Endothelial cell of hepatic sinusoid (primary cell): ENCODE measurements around the gene PLD3.
"Not testable (repeated sequence)": the region's sequence is repeated elsewhere in the genome, so short reads cannot be mapped to it uniquely, and the experiment has no call there.

ENCODE experiments used
- in situ Hi-C: cut with HindIII; loops from 2 replicates; pipeline ENCODE4 v1.10.0; 2017; ENCODE audit warnings: low sequenced_read_pairs

Gene PLD3

GRCh38 chr19:40362160-40362559 is 13.7 kb downstream of the PLD3 start:
- in situ Hi-C loops: no loop called here

GRCh38 chr19:40363069-40363468 is 14.6 kb downstream of the PLD3 start:
- in situ Hi-C loops: no loop called here

GRCh38 chr19:40365010-40365409 is 16.5 kb downstream of the PLD3 start:
- in situ Hi-C loops: no loop called here

GRCh38 chr19:40365613-40366401 is 17.3 kb downstream of the PLD3 start:
- in situ Hi-C loops: no loop called here

GRCh38 chr19:40366697-40367561 is 18.4 kb downstream of the PLD3 start:
- in situ Hi-C loops: no loop called here

- in situ Hi-C loops: no loop called here
These were observed 19.3 kb downstream of the PLD3 start for GRCh38 chr19:40367577-40368434.

- in situ Hi-C loops: no loop called here
These were observed 21.3 kb downstream of the PLD3 start for GRCh38 chr19:40369797-40370196.

- in situ Hi-C loops: not testable (repeated sequence)
These were observed 21.8 kb downstream of the PLD3 start for GRCh38 chr19:40370253-40370652.

- in situ Hi-C loops: no loop called here
These were observed 22.7 kb downstream of the PLD3 start for GRCh38 chr19:40370997-40371801.

GRCh38 chr19:40371802-40372122 is 23.3 kb downstream of the PLD3 start:
- in situ Hi-C loops: no loop called here

GRCh38 chr19:40374084-40374483 is 25.6 kb downstream of the PLD3 start:
- in situ Hi-C loops: no loop called here

- in situ Hi-C loops: no loop called here
These were observed 27.9 kb downstream of the PLD3 start for GRCh38 chr19:40376286-40376862.

GRCh38 chr19:40377876-40378385 is 29.4 kb downstream of the PLD3 start:
- in situ Hi-C loops: no loop called here

- in situ Hi-C loops: no loop called here
These were observed 30.0 kb downstream of the PLD3 start for GRCh38 chr19:40378509-40378908.

- in situ Hi-C loops: no loop called here
These were observed 31.1 kb downstream of the PLD3 start for GRCh38 chr19:40379446-40380198.

- in situ Hi-C loops: no loop called here
These were observed 31.9 kb downstream of the PLD3 start for GRCh38 chr19:40380199-40381037.

GRCh38 chr19:40381321-40381720 is 32.8 kb downstream of the PLD3 start:
- in situ Hi-C loops: no loop called here

- in situ Hi-C loops: no loop called here
These were observed 35.3 kb downstream of the PLD3 start for GRCh38 chr19:40383668-40384248.
